ENCODE data around the gene NEK10. TPM values are rescaled to one million over a fixed set of nuclear protein-coding genes. Genes with fewer than 3 reads are reported as not detected.

Gene NEK10
- total and polyA plus RNA-seq, 2 of the 13 experiments (the other 11 are each of a cell fraction or from before 2014, with no cell fraction given) = 2.8 to 14.2 TPM

DNA sequence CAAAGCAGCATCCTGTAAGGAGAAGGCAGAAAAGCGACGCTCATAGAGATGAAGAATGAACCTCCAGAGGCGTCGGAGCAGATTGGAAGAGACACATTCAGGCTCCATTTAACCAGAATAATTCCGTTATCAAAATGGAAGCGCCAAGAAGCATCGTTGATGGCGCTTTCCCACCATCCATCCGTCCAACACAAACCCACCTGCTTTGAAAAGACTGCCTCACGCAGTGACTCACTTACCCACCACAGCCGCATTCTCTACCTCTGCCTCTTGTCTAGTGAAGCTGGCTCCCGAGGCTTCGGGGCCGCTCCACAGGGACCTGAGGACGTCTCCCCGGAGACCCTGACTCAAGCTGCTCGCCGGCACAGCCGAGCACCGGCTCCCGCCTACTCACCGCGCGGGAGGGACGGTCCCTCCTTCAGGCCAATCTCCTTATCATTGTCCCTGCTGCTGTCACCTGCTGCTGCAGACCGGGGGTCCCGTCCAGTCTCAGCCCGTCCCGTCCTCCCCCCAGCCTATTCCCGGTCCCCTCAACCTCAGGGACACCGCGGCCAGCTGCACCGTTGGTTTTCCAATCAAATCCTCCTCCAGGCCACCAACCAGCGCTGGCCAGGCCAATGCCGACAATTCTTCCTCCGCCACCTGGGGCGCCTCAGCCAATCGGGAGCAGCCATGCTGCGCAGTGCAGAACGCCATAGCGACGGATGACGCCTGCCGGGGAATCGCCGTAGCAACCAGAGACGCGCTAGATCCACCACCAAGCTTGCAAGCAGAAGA is at the start of gene NEK10 (continued):
- 0 out of 2 replicates have a peak, but pooled peaks have one; percentile 15 for TF ChIP-seq ZNF263 (CRISPR knock-in tag; IDR thresholded peaks at IDR 0.05)
- TF ChIP-seq ZNF337 (CRISPR knock-in tag; IDR thresholded peaks at IDR 0.05; ENCODE audit: borderline replicate concordance, low read depth) = no peak
- TF ChIP-seq, protein P1, sequence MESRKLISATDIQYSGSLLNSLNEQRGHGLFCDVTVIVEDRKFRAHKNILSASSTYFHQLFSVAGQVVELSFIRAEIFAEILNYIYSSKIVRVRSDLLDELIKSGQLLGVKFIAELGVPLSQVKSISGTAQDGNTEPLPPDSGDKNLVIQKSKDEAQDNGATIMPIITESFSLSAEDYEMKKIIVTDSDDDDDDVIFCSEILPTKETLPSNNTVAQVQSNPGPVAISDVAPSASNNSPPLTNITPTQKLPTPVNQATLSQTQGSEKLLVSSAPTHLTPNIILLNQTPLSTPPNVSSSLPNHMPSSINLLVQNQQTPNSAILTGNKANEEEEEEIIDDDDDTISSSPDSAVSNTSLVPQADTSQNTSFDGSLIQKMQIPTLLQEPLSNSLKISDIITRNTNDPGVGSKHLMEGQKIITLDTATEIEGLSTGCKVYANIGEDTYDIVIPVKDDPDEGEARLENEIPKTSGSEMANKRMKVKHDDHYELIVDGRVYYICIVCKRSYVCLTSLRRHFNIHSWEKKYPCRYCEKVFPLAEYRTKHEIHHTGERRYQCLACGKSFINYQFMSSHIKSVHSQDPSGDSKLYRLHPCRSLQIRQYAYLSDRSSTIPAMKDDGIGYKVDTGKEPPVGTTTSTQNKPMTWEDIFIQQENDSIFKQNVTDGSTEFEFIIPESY (CRISPR knock-in tag; IDR thresholded peaks at IDR 0.05) = no peak
- no peak for TF ChIP-seq ZNF720 (CRISPR knock-in tag; IDR thresholded peaks at IDR 0.05)
- TF ChIP-seq MYC (CRISPR knock-in tag; IDR thresholded peaks at IDR 0.05; ENCODE audit: borderline replicate concordance) = no peak; the same call in 1 of the 2 replicates
- TF ChIP-seq MEIS2 (CRISPR knock-in tag; IDR thresholded peaks at IDR 0.05) = no peak
- TF ChIP-seq ZNF224 (CRISPR knock-in tag; IDR thresholded peaks at IDR 0.05) = no peak
- TF ChIP-seq, protein P2, sequence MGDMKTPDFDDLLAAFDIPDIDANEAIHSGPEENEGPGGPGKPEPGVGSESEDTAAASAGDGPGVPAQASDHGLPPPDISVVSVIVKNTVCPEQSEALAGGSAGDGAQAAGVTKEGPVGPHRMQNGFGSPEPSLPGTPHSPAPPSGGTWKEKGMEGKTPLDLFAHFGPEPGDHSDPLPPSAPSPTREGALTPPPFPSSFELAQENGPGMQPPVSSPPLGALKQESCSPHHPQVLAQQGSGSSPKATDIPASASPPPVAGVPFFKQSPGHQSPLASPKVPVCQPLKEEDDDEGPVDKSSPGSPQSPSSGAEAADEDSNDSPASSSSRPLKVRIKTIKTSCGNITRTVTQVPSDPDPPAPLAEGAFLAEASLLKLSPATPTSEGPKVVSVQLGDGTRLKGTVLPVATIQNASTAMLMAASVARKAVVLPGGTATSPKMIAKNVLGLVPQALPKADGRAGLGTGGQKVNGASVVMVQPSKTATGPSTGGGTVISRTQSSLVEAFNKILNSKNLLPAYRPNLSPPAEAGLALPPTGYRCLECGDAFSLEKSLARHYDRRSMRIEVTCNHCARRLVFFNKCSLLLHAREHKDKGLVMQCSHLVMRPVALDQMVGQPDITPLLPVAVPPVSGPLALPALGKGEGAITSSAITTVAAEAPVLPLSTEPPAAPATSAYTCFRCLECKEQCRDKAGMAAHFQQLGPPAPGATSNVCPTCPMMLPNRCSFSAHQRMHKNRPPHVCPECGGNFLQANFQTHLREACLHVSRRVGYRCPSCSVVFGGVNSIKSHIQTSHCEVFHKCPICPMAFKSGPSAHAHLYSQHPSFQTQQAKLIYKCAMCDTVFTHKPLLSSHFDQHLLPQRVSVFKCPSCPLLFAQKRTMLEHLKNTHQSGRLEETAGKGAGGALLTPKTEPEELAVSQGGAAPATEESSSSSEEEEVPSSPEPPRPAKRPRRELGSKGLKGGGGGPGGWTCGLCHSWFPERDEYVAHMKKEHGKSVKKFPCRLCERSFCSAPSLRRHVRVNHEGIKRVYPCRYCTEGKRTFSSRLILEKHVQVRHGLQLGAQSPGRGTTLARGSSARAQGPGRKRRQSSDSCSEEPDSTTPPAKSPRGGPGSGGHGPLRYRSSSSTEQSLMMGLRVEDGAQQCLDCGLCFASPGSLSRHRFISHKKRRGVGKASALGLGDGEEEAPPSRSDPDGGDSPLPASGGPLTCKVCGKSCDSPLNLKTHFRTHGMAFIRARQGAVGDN (CRISPR knock-in tag; IDR thresholded peaks at IDR 0.05) = peak; percentile 80
- peak; percentile 30; the same call in 1 of the 2 replicates for TF ChIP-seq YEATS4 (CRISPR knock-in tag; IDR thresholded peaks at IDR 0.05; ENCODE audit: borderline replicate concordance)
- TF ChIP-seq ZSCAN21 (CRISPR knock-in tag; IDR thresholded peaks at IDR 0.05; ENCODE audit: borderline replicate concordance) = no peak; the same call in 1 of the 2 replicates
- TF ChIP-seq, protein P3, sequence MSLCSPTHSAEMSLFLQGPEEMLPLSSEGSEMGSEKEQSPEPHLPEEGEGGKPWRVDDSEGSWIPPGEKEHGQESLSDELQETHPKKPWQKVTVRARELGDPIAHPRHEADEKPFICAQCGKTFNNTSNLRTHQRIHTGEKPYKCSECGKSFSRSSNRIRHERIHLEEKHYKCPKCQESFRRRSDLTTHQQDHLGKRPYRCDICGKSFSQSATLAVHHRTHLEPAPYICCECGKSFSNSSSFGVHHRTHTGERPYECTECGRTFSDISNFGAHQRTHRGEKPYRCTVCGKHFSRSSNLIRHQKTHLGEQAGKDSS (CRISPR knock-in tag; IDR thresholded peaks at IDR 0.05; ENCODE audit: borderline replicate concordance, low read depth) = peak; percentile 37; the same call in 1 of the 2 replicates
- TF ChIP-seq, protein P4, sequence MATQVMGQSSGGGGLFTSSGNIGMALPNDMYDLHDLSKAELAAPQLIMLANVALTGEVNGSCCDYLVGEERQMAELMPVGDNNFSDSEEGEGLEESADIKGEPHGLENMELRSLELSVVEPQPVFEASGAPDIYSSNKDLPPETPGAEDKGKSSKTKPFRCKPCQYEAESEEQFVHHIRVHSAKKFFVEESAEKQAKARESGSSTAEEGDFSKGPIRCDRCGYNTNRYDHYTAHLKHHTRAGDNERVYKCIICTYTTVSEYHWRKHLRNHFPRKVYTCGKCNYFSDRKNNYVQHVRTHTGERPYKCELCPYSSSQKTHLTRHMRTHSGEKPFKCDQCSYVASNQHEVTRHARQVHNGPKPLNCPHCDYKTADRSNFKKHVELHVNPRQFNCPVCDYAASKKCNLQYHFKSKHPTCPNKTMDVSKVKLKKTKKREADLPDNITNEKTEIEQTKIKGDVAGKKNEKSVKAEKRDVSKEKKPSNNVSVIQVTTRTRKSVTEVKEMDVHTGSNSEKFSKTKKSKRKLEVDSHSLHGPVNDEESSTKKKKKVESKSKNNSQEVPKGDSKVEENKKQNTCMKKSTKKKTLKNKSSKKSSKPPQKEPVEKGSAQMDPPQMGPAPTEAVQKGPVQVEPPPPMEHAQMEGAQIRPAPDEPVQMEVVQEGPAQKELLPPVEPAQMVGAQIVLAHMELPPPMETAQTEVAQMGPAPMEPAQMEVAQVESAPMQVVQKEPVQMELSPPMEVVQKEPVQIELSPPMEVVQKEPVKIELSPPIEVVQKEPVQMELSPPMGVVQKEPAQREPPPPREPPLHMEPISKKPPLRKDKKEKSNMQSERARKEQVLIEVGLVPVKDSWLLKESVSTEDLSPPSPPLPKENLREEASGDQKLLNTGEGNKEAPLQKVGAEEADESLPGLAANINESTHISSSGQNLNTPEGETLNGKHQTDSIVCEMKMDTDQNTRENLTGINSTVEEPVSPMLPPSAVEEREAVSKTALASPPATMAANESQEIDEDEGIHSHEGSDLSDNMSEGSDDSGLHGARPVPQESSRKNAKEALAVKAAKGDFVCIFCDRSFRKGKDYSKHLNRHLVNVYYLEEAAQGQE (IDR thresholded peaks at IDR 0.05; ENCODE audit: borderline replicate concordance in 1 of 2, low read depth in 1 of 2, low read length in 2 of 2) = no peak
- no peak for TF ChIP-seq PHF21A (CRISPR knock-in tag; IDR thresholded peaks at IDR 0.05)
- TF ChIP-seq, protein P5, sequence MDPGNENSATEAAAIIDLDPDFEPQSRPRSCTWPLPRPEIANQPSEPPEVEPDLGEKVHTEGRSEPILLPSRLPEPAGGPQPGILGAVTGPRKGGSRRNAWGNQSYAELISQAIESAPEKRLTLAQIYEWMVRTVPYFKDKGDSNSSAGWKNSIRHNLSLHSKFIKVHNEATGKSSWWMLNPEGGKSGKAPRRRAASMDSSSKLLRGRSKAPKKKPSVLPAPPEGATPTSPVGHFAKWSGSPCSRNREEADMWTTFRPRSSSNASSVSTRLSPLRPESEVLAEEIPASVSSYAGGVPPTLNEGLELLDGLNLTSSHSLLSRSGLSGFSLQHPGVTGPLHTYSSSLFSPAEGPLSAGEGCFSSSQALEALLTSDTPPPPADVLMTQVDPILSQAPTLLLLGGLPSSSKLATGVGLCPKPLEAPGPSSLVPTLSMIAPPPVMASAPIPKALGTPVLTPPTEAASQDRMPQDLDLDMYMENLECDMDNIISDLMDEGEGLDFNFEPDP (CRISPR knock-in tag; conservative IDR thresholded peaks at IDR 0.05) = no peak
- peak; percentile 37; the same call in 1 of the 2 replicates for TF ChIP-seq ZFY (CRISPR knock-in tag; IDR thresholded peaks at IDR 0.05)

Measured in HepG2 (cell line).